ENCODE measurements around the gene DPAGT1. TPM values are rescaled to one million over a fixed set of nuclear protein-coding genes. Genes with fewer than 3 reads are reported as not detected.
A peak's percentile ranks its signal among the peaks of the same experiment; 100 is the strongest.

The DPAGT1 gene
- total RNA-seq, 1 experiment from 2014 or later, result 102 TPM

DNA sequence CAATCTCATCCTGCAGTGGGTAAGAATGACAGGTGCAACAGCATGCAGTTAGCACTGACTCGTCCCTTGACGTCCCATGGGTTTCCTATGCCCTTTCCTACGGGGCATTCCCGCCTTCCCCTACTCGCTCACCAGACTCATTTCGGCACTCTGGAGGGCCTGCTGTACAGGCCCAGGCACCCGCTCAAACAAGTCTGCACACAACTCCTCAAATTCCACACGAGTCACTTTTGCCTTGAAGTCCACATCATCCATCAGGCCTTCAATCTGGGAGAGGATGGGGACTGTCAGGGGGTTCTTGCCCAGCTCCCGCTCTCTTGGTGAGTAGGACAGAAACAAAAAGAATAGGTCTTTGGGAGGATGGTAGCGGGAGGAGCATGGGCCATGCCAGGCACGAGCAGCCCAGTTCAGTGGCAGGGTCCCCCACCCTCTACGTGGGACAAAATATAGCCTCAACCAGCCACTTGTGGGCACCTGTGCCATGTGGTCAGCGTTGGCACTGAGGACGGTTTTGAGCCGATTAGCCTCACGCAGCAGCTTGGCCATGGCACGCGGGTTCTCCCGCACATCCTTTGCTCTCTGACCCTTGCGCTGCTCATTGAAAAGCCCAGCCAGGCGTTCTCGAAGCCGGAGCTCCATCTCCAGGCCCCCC, 49.4 kb downstream of the DPAGT1 start:
- Histone ChIP-seq H3K36me3 (ENCODE audit: insufficient read depth, low read length, poor library complexity, severe bottlenecking) (peaks cover 86% of the 10 kb centered on the region), H3K27ac (ENCODE audit: low read depth, low read length, poor library complexity, severe bottlenecking) (no peak overlapping the region), H3K4me1 (ENCODE audit: insufficient read depth, low read length, poor library complexity, severe bottlenecking) (peaks cover 10% of the 10 kb centered on the region), H3K9me3 (ENCODE audit: low read depth, low read length, poor library complexity, severe bottlenecking) (no peaks in the 10 kb centered on the region), H3K27me3 (replicated peaks; ENCODE audit: insufficient read depth, low read depth, low read length, poor library complexity) (no peaks in the 10 kb centered on the region), H3K4me3 (ENCODE audit: low read depth, low read length, poor library complexity, severe bottlenecking) (no peak overlapping the region)
- CTCF ChIA-PET, result no interaction called here
- no peak for DNase-seq (ENCODE audit: low spot score)
- BruUV-seq (replicated peaks), result no TSS peak
- POLR2A ChIA-PET (ENCODE audit: low non-redundant PET), result no interaction called here
- TF ChIP-seq, protein P1, sequence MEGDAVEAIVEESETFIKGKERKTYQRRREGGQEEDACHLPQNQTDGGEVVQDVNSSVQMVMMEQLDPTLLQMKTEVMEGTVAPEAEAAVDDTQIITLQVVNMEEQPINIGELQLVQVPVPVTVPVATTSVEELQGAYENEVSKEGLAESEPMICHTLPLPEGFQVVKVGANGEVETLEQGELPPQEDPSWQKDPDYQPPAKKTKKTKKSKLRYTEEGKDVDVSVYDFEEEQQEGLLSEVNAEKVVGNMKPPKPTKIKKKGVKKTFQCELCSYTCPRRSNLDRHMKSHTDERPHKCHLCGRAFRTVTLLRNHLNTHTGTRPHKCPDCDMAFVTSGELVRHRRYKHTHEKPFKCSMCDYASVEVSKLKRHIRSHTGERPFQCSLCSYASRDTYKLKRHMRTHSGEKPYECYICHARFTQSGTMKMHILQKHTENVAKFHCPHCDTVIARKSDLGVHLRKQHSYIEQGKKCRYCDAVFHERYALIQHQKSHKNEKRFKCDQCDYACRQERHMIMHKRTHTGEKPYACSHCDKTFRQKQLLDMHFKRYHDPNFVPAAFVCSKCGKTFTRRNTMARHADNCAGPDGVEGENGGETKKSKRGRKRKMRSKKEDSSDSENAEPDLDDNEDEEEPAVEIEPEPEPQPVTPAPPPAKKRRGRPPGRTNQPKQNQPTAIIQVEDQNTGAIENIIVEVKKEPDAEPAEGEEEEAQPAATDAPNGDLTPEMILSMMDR (conservative IDR thresholded peaks at IDR 0.05; ENCODE audit: low read depth, low read length), result no peak
- intact Hi-C loops (cut with micrococcal nuclease; ENCODE audit: unreplicated experiment), result no loop called here

DNA sequence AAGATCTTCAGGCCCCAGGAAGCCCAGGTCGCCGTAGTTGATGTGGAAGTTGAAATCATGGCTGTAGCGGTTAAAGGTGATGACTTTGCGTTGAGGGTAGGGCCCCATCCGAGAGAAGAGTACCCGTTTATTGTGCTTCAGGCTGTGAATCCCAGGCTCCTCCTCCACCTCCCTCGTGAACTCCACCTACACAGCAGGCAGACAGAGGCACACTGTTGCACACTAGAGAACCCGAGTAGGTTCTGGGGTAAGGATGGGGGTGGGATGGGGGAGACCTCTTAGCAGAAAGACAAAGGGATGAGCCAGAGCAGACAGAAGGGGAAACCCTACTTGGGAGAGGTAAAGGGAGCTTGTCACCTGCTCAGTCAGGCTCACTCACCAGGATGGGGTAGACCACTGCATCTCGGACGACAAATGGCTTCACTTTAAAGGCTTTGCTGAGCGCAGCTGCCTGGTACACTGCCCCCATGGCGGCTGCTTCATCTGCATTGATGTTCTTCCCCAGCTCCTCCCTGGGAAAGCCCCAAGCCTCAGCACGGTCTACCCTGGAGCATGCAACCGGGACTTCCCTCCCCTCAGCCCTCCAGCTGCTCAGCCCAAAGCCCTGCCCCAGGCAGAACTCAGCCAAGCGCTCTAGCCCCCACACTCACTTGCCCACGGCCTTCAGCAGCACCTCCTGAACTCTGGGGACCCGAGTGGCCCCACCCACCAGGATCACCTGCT, 50.1 kb downstream of the DPAGT1 start:
- H3K4me3 ChIP-seq (ENCODE audit: low read depth, low read length, poor library complexity, severe bottlenecking), result no peak overlapping the region
- DNase-seq (ENCODE audit: low spot score), result no peak
- no peaks in the 10 kb centered on the region for H3K9me3 ChIP-seq (ENCODE audit: low read depth, low read length, poor library complexity, severe bottlenecking)
- TF ChIP-seq, protein P1 (conservative IDR thresholded peaks at IDR 0.05; ENCODE audit: low read depth, low read length), result no peak
- no peak for TF ChIP-seq EZH2 (IDR thresholded peaks at IDR 0.05; ENCODE audit: borderline replicate concordance, low read depth, low read length, poor library complexity, severe bottlenecking)
- intact Hi-C loops (cut with micrococcal nuclease; ENCODE audit: unreplicated experiment), result no loop called here
- peaks cover 92% of the 10 kb centered on the region for H3K36me3 ChIP-seq (ENCODE audit: insufficient read depth, low read length, poor library complexity, severe bottlenecking)
- ChIA-PET POLR2A (ENCODE audit: low non-redundant PET) (no interaction called here), CTCF (no interaction called here)
- H3K27ac ChIP-seq (ENCODE audit: low read depth, low read length, poor library complexity, severe bottlenecking), result no peak overlapping the region
- peaks cover 10% of the 10 kb centered on the region for H3K4me1 ChIP-seq (ENCODE audit: insufficient read depth, low read length, poor library complexity, severe bottlenecking)
- H3K27me3 ChIP-seq (replicated peaks; ENCODE audit: insufficient read depth, low read depth, low read length, poor library complexity), result no peaks in the 10 kb centered on the region
- TSS peak; percentile 23 for BruUV-seq (replicated peaks)

DNA sequence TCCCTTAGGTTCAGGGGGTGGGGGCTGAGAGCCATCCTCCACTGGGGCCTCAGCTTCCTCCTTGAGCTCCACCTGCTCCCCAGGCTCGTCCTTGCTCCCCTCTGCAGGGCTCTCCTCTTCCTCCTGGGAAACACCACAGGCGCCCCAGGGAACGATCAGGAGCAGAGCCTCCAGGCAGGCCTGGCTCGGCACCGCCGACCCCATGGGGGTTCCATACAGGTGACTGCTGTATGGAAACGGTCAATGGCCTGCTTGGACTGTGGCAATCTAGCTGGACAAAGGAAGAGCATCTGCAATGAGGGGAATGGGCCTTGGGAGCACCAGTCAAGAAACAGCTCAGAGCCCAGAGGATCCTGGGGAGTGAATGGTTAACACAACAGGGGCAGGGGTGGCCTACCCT, 52.6 kb downstream of the DPAGT1 start:
- no peak overlapping the region for H3K4me3 ChIP-seq (ENCODE audit: low read depth, low read length, poor library complexity, severe bottlenecking)
- POLR2A ChIA-PET (ENCODE audit: low non-redundant PET), result no interaction called here
- no TSS peak for BruUV-seq (replicated peaks)
- no peaks in the 10 kb centered on the region for H3K27me3 ChIP-seq (replicated peaks; ENCODE audit: insufficient read depth, low read depth, low read length, poor library complexity)
- no peaks in the 10 kb centered on the region for H3K9me3 ChIP-seq (ENCODE audit: low read depth, low read length, poor library complexity, severe bottlenecking)
- DNase-seq (ENCODE audit: low spot score), result no peak
- H3K4me1 ChIP-seq (ENCODE audit: insufficient read depth, low read length, poor library complexity, severe bottlenecking), result no peaks in the 10 kb centered on the region
- CTCF ChIA-PET, result no interaction called here
- intact Hi-C loops (cut with micrococcal nuclease; ENCODE audit: unreplicated experiment), result no loop called here
- TF ChIP-seq, protein P1 (conservative IDR thresholded peaks at IDR 0.05; ENCODE audit: low read depth, low read length), result no peak
- TF ChIP-seq EZH2 (IDR thresholded peaks at IDR 0.05; ENCODE audit: borderline replicate concordance, low read depth, low read length, poor library complexity, severe bottlenecking), result no peak
- peaks cover 93% of the 10 kb centered on the region for H3K36me3 ChIP-seq (ENCODE audit: insufficient read depth, low read length, poor library complexity, severe bottlenecking)
- H3K27ac ChIP-seq (ENCODE audit: low read depth, low read length, poor library complexity, severe bottlenecking), result no peak overlapping the region
